Esophagus squamous epithelium (tissue), 5 donors: Measurements from ENCODE around the gene CAPS. TPM values are rescaled to one million over a fixed set of nuclear protein-coding genes. Genes with fewer than 3 reads are reported as not detected.
A peak's percentile ranks its signal among the peaks of the same experiment; 100 is the strongest.

Experiments used
- DNase-seq: peaks from one replicate; lab custom pipeline; 2025; lab: John Stamatoyannopoulos, UW
- H3K27ac ChIP-seq, 4 donors: fragments of 200-600 bp; sonication (generic); one replicate each; pipeline ENCODE4 v1.5.1; 2016 to 2019; ENCODE audit warnings: mild to moderate bottlenecking in 1 of 4
- H3K27me3 ChIP-seq, 4 donors: fragments of 200-600 bp; sonication (generic); 1 replicate in 3 of 4; 2 replicates in 1 of 4; pipeline versions ENCODE4 v1.5.1 to v1.6.0; 2017 to 2021; ENCODE audit warnings: antibody characterized with exemption in 1 of 4
- H3K36me3 ChIP-seq, 3 donors: fragments of 200-600 bp; sonication (generic); one replicate each; pipeline ENCODE4 v1.5.1; 2016 to 2019
- H3K4me1 ChIP-seq, 3 donors: fragments of 200-600 bp; sonication (generic); one replicate each; pipeline ENCODE4 v1.5.1; 2017 to 2019
- H3K4me3 ChIP-seq, 4 donors: fragments of 200-600 bp; sonication (generic); 1 replicate in 3 of 4; 2 replicates in 1 of 4; pipeline ENCODE4 v1.5.1; 2016 to 2019; ENCODE audit warnings: mild to moderate bottlenecking in 2 of 4, moderate library complexity in 1 of 4
- H3K9me3 ChIP-seq, 3 donors: fragments of 200-600 bp; sonication (generic); one replicate each; pipeline ENCODE4 v1.5.1; 2016 to 2019
- CTCF ChIP-seq, 6 experiments: fragments of 450-650 bp in 4 of 6; fragments of 200-600 bp in 2 of 6; sonication (generic) in 2 of 6; IDR thresholded peaks; one replicate each; pipeline ENCODE4 v1.5.1; 2016 to 2019; ENCODE audit warnings: antibody characterized with exemption in 6 of 6, mild to moderate bottlenecking in 4 of 6, moderate library complexity in 4 of 6
- POLR2A ChIP-seq, 4 donors: fragments of 450-650 bp; IDR thresholded peaks; one replicate each; pipeline ENCODE4 v1.6.1; 2017; ENCODE audit warnings: antibody characterized with exemption in 4 of 4, mild to moderate bottlenecking in 4 of 4, moderate library complexity in 3 of 4
- WGBS, 2 donors: methylation state at CpG; one replicate each; pipeline ENCODE4 v1.1.5; 2018; 5-methylcytosine and 5-hydroxymethylcytosine counted together
- intact Hi-C: fragments of 100-400 bp; cut with DNase I; formaldehyde crosslinking; loops from one replicate; pipeline ENCODE4 v1.15.0; 2022
- total RNA-seq, 4 donors: library from RNA; depleted of rRNA; stranded (reverse); fragments of >200 nt; gene quantifications; one replicate each; pipeline ENCODE4 v1.1.0, GENCODE V29; 2016
- donor health status: DM: yes; HTN: yes; CAD: no.

CAPS gene
- total RNA-seq, 4 donors from 2014 or later = 3.3 to 13.7 (median 7.3) TPM

- no peak for DNase-seq
- Histone ChIP-seq H3K4me1 (peaks cover 12 to 79% (median 30%) of the 10 kb centered on the region in 3 donors), H3K27ac (peak overlapping the region; percentile 79 to 97 (median 95)), H3K4me3 (peak overlapping the region; percentile 64 to 100 (median 84)), H3K36me3 (peaks cover 0 to 37% (median 0%) of the 10 kb centered on the region in 3 donors), H3K9me3 (no peaks in the 10 kb centered on the region), H3K27me3 (no peaks in the 10 kb centered on the region)
- TF ChIP-seq CTCF (IDR thresholded peaks at IDR 0.05) (no peak), POLR2A (IDR thresholded peaks at IDR 0.05) (no peak)
- 41 to 60% methylated on average over 23 to 29 of the region's 31 CpGs for WGBS, 2 donors
- intact Hi-C loops = no loop called here
These were observed 8.8 kb upstream of the CAPS start for GRCh38 chr19:5905114-5905778.

- Histone ChIP-seq H3K27me3 (no peaks in the 10 kb centered on the region), H3K9me3 (no peaks in the 10 kb centered on the region), H3K4me1 (peaks cover 9 to 62% (median 26%) of the 10 kb centered on the region in 3 donors), H3K36me3 (peaks cover 0 to 29% (median 0%) of the 10 kb centered on the region in 3 donors), H3K27ac (no peak overlapping the region), H3K4me3 (no peak overlapping the region)
- DNase-seq = no peak
- TF ChIP-seq POLR2A (IDR thresholded peaks at IDR 0.05) (no peak), CTCF (IDR thresholded peaks at IDR 0.05) (no peak)
- intact Hi-C loops = no loop called here
- 0 to 25% methylated on average over 1 of the region's 5 CpGs for WGBS, 2 donors
These were observed 6.8 kb upstream of the CAPS start for GRCh38 chr19:5907241-5907640.

- TF ChIP-seq POLR2A (IDR thresholded peaks at IDR 0.05) = no peak
- no peak for TF ChIP-seq CTCF (IDR thresholded peaks at IDR 0.05)
- intact Hi-C loops = no loop called here
- DNase-seq = no peak
- Histone ChIP-seq H3K4me1 (peaks cover under 1 to 55% (median 17%) of the 10 kb centered on the region in 3 donors), H3K36me3 (peaks cover 0 to 27% (median 0%) of the 10 kb centered on the region in 3 donors), H3K27ac (peak overlapping the region in 1 of 4 donors; percentile 29), H3K27me3 (no peaks in the 10 kb centered on the region), H3K9me3 (no peaks in the 10 kb centered on the region), H3K4me3 (no peak overlapping the region)
- WGBS, 2 donors = 58 to 79% methylated on average over 3 to 6 of the region's 14 CpGs
These were observed 5.1 kb upstream of the CAPS start for GRCh38 chr19:5908773-5909442.

GRCh38 chr19:5910638-5910907 is 3.5 kb upstream of the CAPS start:
- Histone ChIP-seq H3K27ac (no peak overlapping the region), H3K27me3 (no peaks in the 10 kb centered on the region), H3K4me1 (peaks cover 6 to 65% (median 20%) of the 10 kb centered on the region in 3 donors), H3K4me3 (no peak overlapping the region), H3K9me3 (no peaks in the 10 kb centered on the region), H3K36me3 (peaks cover 0 to 37% (median 0%) of the 10 kb centered on the region in 3 donors)
- intact Hi-C loops = no loop called here
- TF ChIP-seq CTCF (IDR thresholded peaks at IDR 0.05) (no peak), POLR2A (IDR thresholded peaks at IDR 0.05) (no peak)
- 78 to 100% methylated on average over 1 of the region's 1 CpG for WGBS, 2 donors
- no peak for DNase-seq

- Histone ChIP-seq H3K9me3 (no peaks in the 10 kb centered on the region), H3K27me3 (no peaks in the 10 kb centered on the region), H3K4me1 (peaks cover 6 to 58% (median 14%) of the 10 kb centered on the region in 3 donors), H3K4me3 (no peak overlapping the region), H3K36me3 (peaks cover 0 to 45% (median 0%) of the 10 kb centered on the region in 3 donors), H3K27ac (no peak overlapping the region)
- DNase-seq = no peak
- 86 to 100% methylated on average over 1 of the region's 1 CpG for WGBS, 2 donors
- TF ChIP-seq POLR2A (IDR thresholded peaks at IDR 0.05) (no peak), CTCF (IDR thresholded peaks at IDR 0.05) (no peak)
- intact Hi-C loops = no loop called here
These were observed 2.7 kb upstream of the CAPS start for GRCh38 chr19:5911366-5911765.
